Panc1 (cell line): Measurements from ENCODE around the gene ZNF609. TPM values are rescaled to one million over a fixed set of nuclear protein-coding genes. Genes with fewer than 3 reads are reported as not detected.

Source experiments
- ATAC-seq: fragments of 200-7000 bp; cut with Tn5 transposase; 2 replicates; pipeline ENCODE4 v1.9.1; 2020; ENCODE audit warnings: mild to moderate bottlenecking, moderate library complexity
- BruUV-seq: library from RNA; stranded (reverse); fragments of 400-500 nt; replicated peaks from 2 replicates; lab custom pipeline; 2021; lab: Mats Ljungman, UMichigan
- CTCF ChIA-PET: fragments of 300-600 bp; sonication (Branson Sonifier 250); formaldehyde crosslinking; loops from one replicate; lab custom pipeline; 2022; ENCODE audit warnings: antibody characterized with exemption; lab: Charles Lee
- POLR2A ChIA-PET: fragments of 300-600 bp; sonication (Branson Sonifier 250); formaldehyde crosslinking; loops from one replicate; lab custom pipeline; 2022; ENCODE audit warnings: antibody characterized with exemption; lab: Charles Lee
- DNase-seq: peaks from one replicate; pipeline ENCODE4 v3.0.0-alpha.2; 2010; ENCODE audit warnings: low read depth, low spot score
- H3K27ac ChIP-seq: 2 replicates; pipeline ENCODE4 v1.5.1; 2011; ENCODE audit warnings: mild to moderate bottlenecking, low read length, inconsistent platforms
- H3K27me3 ChIP-seq: fragments of 200-500 bp; sonication (Bioruptor generic); 2 replicates; pipeline ENCODE4 v1.6.0; 2014; ENCODE audit warnings: low read length, inconsistent platforms; ENCODE audit not compliant: control insufficient read depth, insufficient read depth
- H3K36me3 ChIP-seq: fragments of 200-500 bp; sonication (Bioruptor generic); 2 replicates; pipeline ENCODE4 v1.5.1; 2014; ENCODE audit warnings: inconsistent platforms, mild to moderate bottlenecking, low read length, moderate library complexity; ENCODE audit not compliant: control insufficient read depth, insufficient read depth
- H3K4me1 ChIP-seq: 2 replicates; pipeline ENCODE4 v1.5.1; 2011; ENCODE audit warnings: inconsistent platforms, mild to moderate bottlenecking, low read length, moderate library complexity; ENCODE audit not compliant: control insufficient read depth, insufficient read depth
- H3K4me3 ChIP-seq, 2 experiments: 2 replicates each; pipeline ENCODE4 v1.5.1; 2011 to 2012; ENCODE audit warnings: low read depth in 2 of 2, low read length in 2 of 2, mild to moderate bottlenecking in 2 of 2, inconsistent platforms in 1 of 2, moderate library complexity in 1 of 2
- H3K9me3 ChIP-seq: fragments of 200-500 bp; sonication (Bioruptor generic); 2 replicates; pipeline ENCODE4 v1.5.1; 2014; ENCODE audit warnings: low read depth, mild to moderate bottlenecking, inconsistent platforms, low read length, moderate library complexity; ENCODE audit not compliant: control insufficient read depth, insufficient read depth
- CTCF ChIP-seq: fragments of 450-650 bp; IDR thresholded peaks from 2 replicates; pipeline ENCODE4 v1.5.1; 2017; ENCODE audit warnings: mild to moderate bottlenecking
- POLR2AphosphoS5 ChIP-seq: IDR thresholded peaks from 2 replicates; pipeline ENCODE4 v1.6.1; 2012; ENCODE audit warnings: mild to moderate bottlenecking, low read depth, low read length, moderate library complexity
- REST ChIP-seq, 2 experiments: IDR thresholded peaks; 2 replicates each; pipeline ENCODE4 v1.6.1; 2011 to 2012; ENCODE audit warnings: low read depth in 2 of 2, control low read depth in 1 of 2, low read length in 1 of 2, mild to moderate bottlenecking in 1 of 2, moderate library complexity in 1 of 2; ENCODE audit not compliant: insufficient read depth in 1 of 2
- SIN3A ChIP-seq: IDR thresholded peaks from 2 replicates; pipeline ENCODE4 v1.6.1; 2012; ENCODE audit warnings: low read depth, mild to moderate bottlenecking, low read length, moderate library complexity, borderline replicate concordance; ENCODE audit not compliant: insufficient read depth
- TCF7L2 ChIP-seq: IDR thresholded peaks from 2 replicates; pipeline ENCODE4 v1.6.1; 2011; ENCODE audit warnings: mild to moderate bottlenecking, low read depth, low read length, inconsistent platforms
- in situ Hi-C: cut with HindIII; loops from 2 replicates; pipeline ENCODE4 v1.10.0; 2016; ENCODE audit warnings: low sequenced_read_pairs, low pct_unique_long_range_greater_than_20kb
- intact Hi-C: fragments of 100-400 bp; cut with micrococcal nuclease; formaldehyde crosslinking; loops from one replicate; pipeline ENCODE4 v1.10.0; 2022; ENCODE audit not compliant: unreplicated experiment
- total RNA-seq: library from RNA; stranded (reverse); gene quantifications from one replicate; pipeline ENCODE4 v1.2.1, GENCODE V29; 2021; ENCODE audit not compliant: unreplicated experiment

The ZNF609 gene
- total RNA-seq, 1 experiment from 2014 or later = 47.2 TPM

- no peak overlapping the region for H3K4me3 ChIP-seq
- H3K36me3 ChIP-seq = peaks cover 5% of the 10 kb centered on the region
- no peaks in the 10 kb centered on the region for H3K9me3 ChIP-seq
- DNase-seq (no peak), ATAC-seq (no peak)
- H3K27me3 ChIP-seq = no peaks in the 10 kb centered on the region
- no peak overlapping the region for H3K27ac ChIP-seq
- no peak for TF ChIP-seq CTCF
- no peak for TF ChIP-seq TCF7L2
- no peak for TF ChIP-seq POLR2AphosphoS5
- H3K4me1 ChIP-seq = no peaks in the 10 kb centered on the region
- intact Hi-C loops (loop anchor here (10.0 kb wide), 1 partner anchor 255 kb away; no protein-coding TSS in a partner anchor), in situ Hi-C loops (no loop called here)
- no TSS peak for BruUV-seq
- POLR2A ChIA-PET = no interaction called here
- CTCF ChIA-PET = no interaction called here
These were observed 30.9 kb upstream of the ZNF609 start for GRCh38 chr15:64429448-64429847.

- in situ Hi-C loops = no loop called here
- BruUV-seq = TSS peak; percentile 21
- no peak for ATAC-seq
- no peak overlapping the region for H3K27ac ChIP-seq
- no peak overlapping the region for H3K4me3 ChIP-seq
- intact Hi-C loops = loop anchor here (10.0 kb wide), 1 partner anchor 255 kb away; no protein-coding TSS in a partner anchor
- POLR2A ChIA-PET = no interaction called here
- DNase-seq = no peak
- no peak for TF ChIP-seq POLR2AphosphoS5
- no peak for TF ChIP-seq SIN3A
- TF ChIP-seq TCF7L2 = no peak
- no peak for TF ChIP-seq REST (IDR thresholded peaks at IDR 0.05; ENCODE audit: insufficient read depth in 1 of 2, low read depth in 2 of 2, low read length in 1 of 2)
- no peak for TF ChIP-seq CTCF
- CTCF ChIA-PET = interaction anchor here (0.6 kb wide), 1 partner anchor 184 kb away, joined by 10 read pairs; no protein-coding TSS in a partner anchor
- peaks cover 3% of the 10 kb centered on the region for H3K36me3 ChIP-seq
- H3K4me1 ChIP-seq = no peaks in the 10 kb centered on the region
- no peaks in the 10 kb centered on the region for H3K27me3 ChIP-seq
- H3K9me3 ChIP-seq = no peaks in the 10 kb centered on the region
These were observed 30.2 kb upstream of the ZNF609 start for GRCh38 chr15:64430000-64430735.
